Measurements from ENCODE around the gene RUBCNL.

DNA sequence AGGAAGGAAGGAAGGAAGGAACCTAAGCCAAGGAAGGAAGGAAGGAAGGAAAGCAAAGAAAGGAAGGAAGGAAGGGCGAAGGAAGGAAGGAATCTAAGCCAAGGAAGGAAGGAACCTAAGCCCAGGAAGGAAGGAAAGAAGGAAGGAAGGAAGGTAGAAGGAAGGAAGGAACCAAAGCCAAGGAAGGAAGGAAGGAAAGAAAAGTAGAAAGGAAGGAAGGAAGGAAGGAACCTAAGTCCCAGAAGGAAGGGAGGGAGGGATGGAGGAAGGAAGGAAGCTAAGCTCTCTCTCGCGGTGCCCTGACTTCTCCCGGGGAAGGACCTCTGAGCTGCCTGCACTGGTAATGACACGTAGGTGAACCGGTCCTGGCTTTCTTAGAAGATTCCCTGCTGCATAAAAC lies 1.3 kb upstream of the RUBCNL start:
- no peak for TF ChIP-seq POLR2A (IDR thresholded peaks at IDR 0.05)
- TF ChIP-seq, protein P1, sequence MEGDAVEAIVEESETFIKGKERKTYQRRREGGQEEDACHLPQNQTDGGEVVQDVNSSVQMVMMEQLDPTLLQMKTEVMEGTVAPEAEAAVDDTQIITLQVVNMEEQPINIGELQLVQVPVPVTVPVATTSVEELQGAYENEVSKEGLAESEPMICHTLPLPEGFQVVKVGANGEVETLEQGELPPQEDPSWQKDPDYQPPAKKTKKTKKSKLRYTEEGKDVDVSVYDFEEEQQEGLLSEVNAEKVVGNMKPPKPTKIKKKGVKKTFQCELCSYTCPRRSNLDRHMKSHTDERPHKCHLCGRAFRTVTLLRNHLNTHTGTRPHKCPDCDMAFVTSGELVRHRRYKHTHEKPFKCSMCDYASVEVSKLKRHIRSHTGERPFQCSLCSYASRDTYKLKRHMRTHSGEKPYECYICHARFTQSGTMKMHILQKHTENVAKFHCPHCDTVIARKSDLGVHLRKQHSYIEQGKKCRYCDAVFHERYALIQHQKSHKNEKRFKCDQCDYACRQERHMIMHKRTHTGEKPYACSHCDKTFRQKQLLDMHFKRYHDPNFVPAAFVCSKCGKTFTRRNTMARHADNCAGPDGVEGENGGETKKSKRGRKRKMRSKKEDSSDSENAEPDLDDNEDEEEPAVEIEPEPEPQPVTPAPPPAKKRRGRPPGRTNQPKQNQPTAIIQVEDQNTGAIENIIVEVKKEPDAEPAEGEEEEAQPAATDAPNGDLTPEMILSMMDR (IDR thresholded peaks at IDR 0.05): no peak
- no peak for TF ChIP-seq POLR2AphosphoS5 (IDR thresholded peaks at IDR 0.05)
- no peak for TF ChIP-seq EP300 (IDR thresholded peaks at IDR 0.05)
